Tibial nerve (tissue), 4 donors: Measurements from ENCODE around the gene GPR146. TPM values are rescaled to one million over a fixed set of nuclear protein-coding genes. Genes with fewer than 3 reads are reported as not detected.
A peak's percentile ranks its signal among the peaks of the same experiment; 100 is the strongest.

ENCODE experiments used
- DNase-seq, 2 donors: peaks; one replicate each; pipeline ENCODE4 v3.0.0-alpha.2; 2019; ENCODE audit warnings: low spot score in 2 of 2
- H3K27ac ChIP-seq, 4 donors: fragments of 200-600 bp; sonication (generic) in 3 of 4; one replicate each; pipeline ENCODE4 v1.5.1; 2017 to 2019; ENCODE audit warnings: mild to moderate bottlenecking in 1 of 4
- H3K27me3 ChIP-seq, 2 donors: fragments of 200-600 bp; sonication (generic) in 1 of 2; one replicate each; pipeline versions ENCODE4 v1.5.1 to v1.6.0; 2017 to 2019
- H3K36me3 ChIP-seq, 3 donors: fragments of 200-600 bp; sonication (generic); one replicate each; pipeline ENCODE4 v1.5.1; 2018 to 2019
- H3K4me1 ChIP-seq, 4 donors: fragments of 200-600 bp; sonication (generic) in 3 of 4; one replicate each; pipeline ENCODE4 v1.5.1; 2017 to 2019
- H3K4me3 ChIP-seq, 4 donors: fragments of 200-600 bp; sonication (generic) in 3 of 4; one replicate each; pipeline ENCODE4 v1.5.1; 2017 to 2019; ENCODE audit warnings: mild to moderate bottlenecking in 1 of 4, moderate library complexity in 1 of 4
- H3K9me3 ChIP-seq, 4 donors: fragments of 200-600 bp; sonication (generic) in 3 of 4; one replicate each; pipeline ENCODE4 v1.5.1; 2017 to 2019
- EP300 ChIP-seq, 2 donors: sonication (generic); formaldehyde crosslinking; IDR thresholded peaks; one replicate each; pipeline ENCODE4 v1.6.1; 2017; ENCODE audit warnings: antibody characterized with exemption in 2 of 2, mild to moderate bottlenecking in 1 of 2
- POLR2A ChIP-seq, 2 donors: fragments of 450-650 bp; IDR thresholded peaks; one replicate each; pipeline ENCODE4 v1.6.1; 2017; ENCODE audit warnings: antibody characterized with exemption in 2 of 2, mild to moderate bottlenecking in 2 of 2, moderate library complexity in 2 of 2
- WGBS, 2 donors: methylation state at CpG; one replicate each; pipeline ENCODE4 v1.1.5; 2018; 5-methylcytosine and 5-hydroxymethylcytosine counted together
- total RNA-seq, 4 donors: library from RNA; depleted of rRNA; stranded (reverse); fragments of >200 nt; gene quantifications; one replicate each; pipeline ENCODE4 v1.1.0, GENCODE V29; 2016
- TF ChIP-seq, protein P1 (sequence below), 5 experiments: fragments of 200-600 bp in 3 of 5; fragments of 450-650 bp in 2 of 5; sonication (generic) in 3 of 5; IDR thresholded peaks; one replicate each; pipeline ENCODE4 v1.5.1; 2016 to 2019; ENCODE audit warnings: antibody characterized with exemption in 5 of 5, mild to moderate bottlenecking in 3 of 5, moderate library complexity in 2 of 5

GPR146 gene
- total RNA-seq, 4 donors from 2014 or later: 27.8 to 91.8 (median 59.1) TPM

GRCh38 chr7:1010226-1010625 is 34.1 kb upstream of the GPR146 start:
- Histone ChIP-seq H3K27me3 (no peaks in the 10 kb centered on the region), H3K27ac (peak overlapping the region; percentile 30 to 74 (median 58)), H3K4me3 (no peak overlapping the region), H3K9me3 (no peaks in the 10 kb centered on the region), H3K4me1 (peaks cover 0 to 41% (median 7%) of the 10 kb centered on the region in 4 donors), H3K36me3 (peaks cover 0 to 44% (median 0%) of the 10 kb centered on the region in 3 donors)
- WGBS, 2 donors: 56 to 78% methylated on average over 6 to 13 of the region's 13 CpGs
- no peak for DNase-seq
- no peak for TF ChIP-seq EP300 (IDR thresholded peaks at IDR 0.05)
- no peak for TF ChIP-seq POLR2A (IDR thresholded peaks at IDR 0.05)
- TF ChIP-seq, protein P1, sequence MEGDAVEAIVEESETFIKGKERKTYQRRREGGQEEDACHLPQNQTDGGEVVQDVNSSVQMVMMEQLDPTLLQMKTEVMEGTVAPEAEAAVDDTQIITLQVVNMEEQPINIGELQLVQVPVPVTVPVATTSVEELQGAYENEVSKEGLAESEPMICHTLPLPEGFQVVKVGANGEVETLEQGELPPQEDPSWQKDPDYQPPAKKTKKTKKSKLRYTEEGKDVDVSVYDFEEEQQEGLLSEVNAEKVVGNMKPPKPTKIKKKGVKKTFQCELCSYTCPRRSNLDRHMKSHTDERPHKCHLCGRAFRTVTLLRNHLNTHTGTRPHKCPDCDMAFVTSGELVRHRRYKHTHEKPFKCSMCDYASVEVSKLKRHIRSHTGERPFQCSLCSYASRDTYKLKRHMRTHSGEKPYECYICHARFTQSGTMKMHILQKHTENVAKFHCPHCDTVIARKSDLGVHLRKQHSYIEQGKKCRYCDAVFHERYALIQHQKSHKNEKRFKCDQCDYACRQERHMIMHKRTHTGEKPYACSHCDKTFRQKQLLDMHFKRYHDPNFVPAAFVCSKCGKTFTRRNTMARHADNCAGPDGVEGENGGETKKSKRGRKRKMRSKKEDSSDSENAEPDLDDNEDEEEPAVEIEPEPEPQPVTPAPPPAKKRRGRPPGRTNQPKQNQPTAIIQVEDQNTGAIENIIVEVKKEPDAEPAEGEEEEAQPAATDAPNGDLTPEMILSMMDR (IDR thresholded peaks at IDR 0.05): no peak

DNA sequence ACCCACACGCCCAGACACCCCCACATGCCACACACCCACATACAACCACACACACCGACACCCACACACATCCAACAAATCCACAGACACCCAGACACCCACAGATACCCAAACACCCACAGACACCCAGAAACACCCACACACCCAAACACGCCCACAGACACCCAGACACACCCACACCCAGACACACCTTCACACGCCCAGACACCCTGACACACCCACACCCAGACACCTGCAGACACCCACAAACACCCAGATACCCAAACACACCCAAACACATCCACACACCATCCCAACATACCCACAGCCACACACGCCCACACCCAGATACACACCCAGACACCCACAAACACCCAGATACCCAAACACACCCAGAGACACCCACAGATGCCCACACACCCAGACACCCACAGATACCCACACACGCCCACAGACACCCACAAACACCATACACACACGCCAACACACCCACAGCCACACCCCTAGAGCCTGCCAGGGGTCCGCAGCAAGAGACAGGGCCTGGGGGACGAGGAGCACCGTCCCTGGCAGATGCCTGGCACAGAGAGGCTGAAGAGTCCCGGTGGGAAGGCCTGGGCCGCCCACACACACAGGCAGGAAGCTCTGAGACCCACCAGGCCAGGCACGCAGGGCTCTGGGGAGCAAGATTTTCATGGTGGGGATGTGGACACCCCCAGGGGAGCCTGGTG is 32.9 kb upstream of the GPR146 start:
- peak overlapping the region in 3 of 4 donors; percentile 42 to 74 (median 73) for H3K27ac ChIP-seq
- no peaks in the 10 kb centered on the region for H3K9me3 ChIP-seq
- no peaks in the 10 kb centered on the region for H3K27me3 ChIP-seq
- H3K36me3 ChIP-seq: peaks cover 0 to 36% (median 0%) of the 10 kb centered on the region in 3 donors
- 73 to 77% methylated on average over 10 to 13 of the region's 13 CpGs for WGBS, 2 donors
- peaks cover 0 to 48% (median 7%) of the 10 kb centered on the region in 4 donors for H3K4me1 ChIP-seq
- H3K4me3 ChIP-seq: no peak overlapping the region
- no peak for TF ChIP-seq POLR2A (IDR thresholded peaks at IDR 0.05)
- TF ChIP-seq, protein P1 (IDR thresholded peaks at IDR 0.05): no peak
- no peak for TF ChIP-seq EP300 (IDR thresholded peaks at IDR 0.05)
- DNase-seq: no peak

DNA sequence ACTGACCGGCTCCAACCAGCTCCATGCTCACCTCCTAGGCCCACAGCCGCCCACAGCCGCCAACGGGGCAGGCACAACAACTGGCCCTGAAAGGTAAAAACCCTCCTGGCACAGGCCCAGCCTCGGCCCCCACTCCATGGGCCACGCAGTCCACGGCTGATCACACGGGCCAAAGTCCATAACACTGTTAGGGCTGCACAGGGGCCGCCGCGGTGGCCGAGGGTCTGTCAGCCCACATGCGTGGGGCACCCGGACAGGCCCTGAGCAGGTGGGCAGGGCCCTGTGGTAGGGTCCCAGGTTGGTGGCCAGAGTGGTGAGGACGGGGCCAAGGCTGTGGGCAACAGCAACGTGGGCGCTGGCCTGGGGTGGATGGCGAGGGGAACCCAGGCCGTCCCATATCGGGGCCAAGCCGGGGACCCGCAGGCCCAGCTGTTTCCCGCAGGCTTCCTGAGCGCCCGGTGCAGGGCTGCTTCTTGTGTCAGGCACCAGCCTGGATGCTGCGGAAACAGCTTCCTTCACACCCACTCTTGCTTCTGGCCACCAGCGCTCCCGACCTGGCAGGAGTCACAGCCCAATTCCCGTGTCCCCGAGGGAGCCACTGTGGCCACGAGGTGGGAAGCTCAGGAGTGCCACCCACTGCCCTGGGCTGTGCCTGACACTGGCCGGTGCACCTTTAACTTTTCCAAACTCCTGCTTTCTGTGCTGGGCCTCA is 32.2 kb upstream of the GPR146 start:
- Histone ChIP-seq H3K4me3 (no peak overlapping the region), H3K27ac (peak overlapping the region in 2 of 4 donors; percentile 73 to 74), H3K4me1 (peaks cover 0 to 48% (median 7%) of the 10 kb centered on the region in 4 donors), H3K27me3 (no peaks in the 10 kb centered on the region), H3K9me3 (no peaks in the 10 kb centered on the region), H3K36me3 (peaks cover 0 to 33% (median 0%) of the 10 kb centered on the region in 3 donors)
- no peak for DNase-seq
- TF ChIP-seq POLR2A (IDR thresholded peaks at IDR 0.05) (no peak), EP300 (IDR thresholded peaks at IDR 0.05) (no peak)
- TF ChIP-seq, protein P1 (IDR thresholded peaks at IDR 0.05): no peak
- WGBS, 2 donors: 65 to 73% methylated on average over 4 to 18 of the region's 32 CpGs

DNA sequence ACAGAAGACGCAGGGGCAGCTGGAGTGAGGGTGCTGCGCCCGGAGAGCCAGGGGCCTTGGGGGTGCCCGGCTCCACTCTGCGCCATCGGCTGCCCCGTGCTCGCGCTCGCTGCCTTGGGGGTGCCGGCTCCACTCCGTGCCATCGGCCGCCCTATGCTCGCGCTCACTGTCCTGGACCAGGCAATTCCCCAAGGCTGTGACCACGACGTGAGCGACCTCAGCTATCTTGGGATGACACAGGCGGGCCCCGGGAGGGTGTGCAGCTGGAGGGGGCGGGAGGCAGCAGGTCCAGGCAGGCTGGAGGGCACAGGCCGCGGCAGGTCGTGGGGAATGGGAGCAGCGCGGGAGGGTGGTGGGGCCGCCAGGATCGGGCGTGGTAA is 31.6 kb upstream of the GPR146 start:
- Histone ChIP-seq H3K4me3 (no peak overlapping the region), H3K9me3 (no peaks in the 10 kb centered on the region), H3K27ac (peak overlapping the region in 2 of 4 donors; percentile 64 to 73), H3K4me1 (peaks cover 0 to 48% (median 7%) of the 10 kb centered on the region in 4 donors), H3K36me3 (peaks cover 0 to 33% (median 0%) of the 10 kb centered on the region in 3 donors), H3K27me3 (no peaks in the 10 kb centered on the region)
- no peak for TF ChIP-seq EP300 (IDR thresholded peaks at IDR 0.05)
- TF ChIP-seq, protein P1 (IDR thresholded peaks at IDR 0.05): no peak
- TF ChIP-seq POLR2A (IDR thresholded peaks at IDR 0.05): no peak
- no peak for DNase-seq
- WGBS, 2 donors: 83 to 87% methylated on average over 28 to 30 of the region's 30 CpGs

DNA sequence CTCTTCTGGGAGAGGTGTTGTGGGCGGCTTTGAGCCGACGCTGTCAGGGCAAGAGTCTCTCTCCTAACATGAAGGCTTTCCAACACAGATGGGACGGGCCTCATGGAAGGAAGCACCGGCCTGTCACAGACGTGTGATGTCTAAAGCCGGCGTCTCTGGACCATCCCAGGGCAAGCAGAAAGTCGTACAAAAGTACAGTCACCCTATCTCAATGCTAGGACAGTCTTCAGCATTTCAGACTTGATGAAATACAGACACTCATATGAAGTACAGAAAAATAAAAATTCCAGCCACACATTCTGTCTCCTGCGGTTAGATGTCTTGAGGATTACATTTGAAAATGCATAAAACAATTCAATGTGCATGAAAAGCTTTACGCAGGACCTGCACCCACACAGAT is 30.8 kb upstream of the GPR146 start:
- Histone ChIP-seq H3K36me3 (peaks cover 0 to 33% (median 0%) of the 10 kb centered on the region in 3 donors), H3K27ac (peak overlapping the region in 3 of 4 donors; percentile 30 to 73 (median 40)), H3K27me3 (no peaks in the 10 kb centered on the region), H3K4me3 (no peak overlapping the region), H3K9me3 (no peaks in the 10 kb centered on the region), H3K4me1 (peaks cover 0 to 48% (median 7%) of the 10 kb centered on the region in 4 donors)
- DNase-seq: no peak
- 60 to 61% methylated on average over 11 of the region's 11 CpGs for WGBS, 2 donors
- TF ChIP-seq, protein P1 (IDR thresholded peaks at IDR 0.05): no peak
- TF ChIP-seq POLR2A (IDR thresholded peaks at IDR 0.05) (no peak), EP300 (IDR thresholded peaks at IDR 0.05) (no peak)
